ENCODE measurements around the gene PRIM1. TPM values are rescaled to one million over a fixed set of nuclear protein-coding genes. Genes with fewer than 3 reads are reported as not detected.

Gene PRIM1
- total and polyA plus RNA-seq, 2 of the 4 experiments (the other 2 are of a cell fraction), result 8.6 to 12.0 TPM

- TF ChIP-seq USF2 (IDR thresholded peaks at IDR 0.05; ENCODE audit: low read depth, low read length), result 0 out of 2 replicates have a peak, but pooled peaks have one; percentile 32
- peak; percentile 91 for TF ChIP-seq NFE2L2 (IDR thresholded peaks at IDR 0.05; ENCODE audit: low read depth, low read length)
Measured at GRCh38 chr12:56688129-56688845, 63.8 kb downstream of the PRIM1 start, which contains the start of gene PTGES3 (continued).

Measured in IMR-90 (cell line).